BJ (cell line): ENCODE measurements around the gene RAB8B. TPM values are rescaled to one million over a fixed set of nuclear protein-coding genes. Genes with fewer than 3 reads are reported as not detected.

Experiments
- CTCF ChIA-PET: fragments of 350-600 bp; formaldehyde crosslinking; extraction: SDS; loops from one replicate; lab custom pipeline; 2021; ENCODE audit warnings: antibody characterized with exemption, inconsistent platforms; lab: Yijun Ruan, JAX
- POLR2A ChIA-PET: fragments of 300-600 bp; sonication (Branson Sonifier 250); formaldehyde crosslinking; extraction: SDS; loops from one replicate; lab custom pipeline; 2021; ENCODE audit warnings: antibody characterized with exemption; lab: Charles Lee
- DNase-seq: peaks from one replicate; pipeline ENCODE4 v3.0.0-alpha.2; 2011; ENCODE audit warnings: low read depth
- H3K27me3 ChIP-seq: 2 replicates; pipeline ENCODE4 v1.6.0; 2011; ENCODE audit warnings: low read length; ENCODE audit not compliant: control insufficient read depth, insufficient read depth
- H3K36me3 ChIP-seq: 2 replicates; pipeline ENCODE4 v1.5.1; 2011; ENCODE audit warnings: low read length; ENCODE audit not compliant: control insufficient read depth, insufficient read depth
- H3K4me3 ChIP-seq: 2 replicates; pipeline ENCODE4 v1.5.1; 2011; ENCODE audit warnings: low read depth, mild to moderate bottlenecking, control low read depth, low read length
- CTCF ChIP-seq: IDR thresholded peaks from 2 replicates; pipeline ENCODE4 v1.5.1; 2011; ENCODE audit warnings: low read depth, mild to moderate bottlenecking, control low read depth, inconsistent platforms, low read length, moderate library complexity; ENCODE audit not compliant: insufficient read depth
- polyA plus RNA-seq: library from polyadenylated mRNA; depleted of rRNA; stranded (reverse); fragments of >200 nt; gene quantifications from 2 replicates; pipeline ENCODE4 v1.2.3, GENCODE V29; 2011

The RAB8B gene
- polyA plus RNA-seq, 1 experiment, result 16.4 TPM

- TF ChIP-seq CTCF, result no peak
- H3K4me3 ChIP-seq, result no peak overlapping the region
- no peaks in the 10 kb centered on the region for H3K27me3 ChIP-seq
- ChIA-PET CTCF (no interaction called here), POLR2A (no interaction called here)
- no peaks in the 10 kb centered on the region for H3K36me3 ChIP-seq
- DNase-seq, result no peak
Measured at GRCh38 chr15:63252292-63252691, 62.9 kb downstream of the RAB8B start.

- CTCF ChIA-PET, result no interaction called here
- no peak overlapping the region for H3K4me3 ChIP-seq
- no peak for DNase-seq
- no peaks in the 10 kb centered on the region for H3K36me3 ChIP-seq
- no peak for TF ChIP-seq CTCF
- H3K27me3 ChIP-seq, result no peaks in the 10 kb centered on the region
- POLR2A ChIA-PET, result no interaction called here
Measured at GRCh38 chr15:63254991-63255390, 65.6 kb downstream of the RAB8B start.

DNA sequence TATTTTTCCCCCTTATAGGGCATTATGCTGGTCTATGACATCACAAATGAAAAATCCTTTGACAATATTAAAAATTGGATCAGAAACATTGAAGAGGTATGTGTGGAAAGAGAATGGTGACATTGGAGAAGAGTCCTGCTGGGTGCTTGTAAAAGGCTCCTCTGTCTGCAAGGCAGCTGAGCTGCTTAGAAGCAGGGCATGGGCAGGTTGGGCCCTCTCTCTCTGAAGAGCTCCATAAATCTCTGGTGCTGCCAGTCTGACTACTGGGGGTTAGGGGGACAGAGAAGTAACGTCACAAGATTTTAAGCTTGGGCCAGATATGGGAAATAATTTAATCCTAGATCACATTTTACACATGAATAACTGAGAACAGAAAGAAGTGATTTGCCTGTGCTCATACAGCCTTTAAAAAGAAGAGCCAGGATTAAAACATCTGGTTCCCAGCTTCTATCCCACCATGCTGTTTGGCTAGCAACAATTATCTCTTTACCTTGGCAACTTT, 66.1 kb downstream of the RAB8B start:
- no peak for DNase-seq
- Histone ChIP-seq H3K27me3 (no peaks in the 10 kb centered on the region), H3K36me3 (no peaks in the 10 kb centered on the region), H3K4me3 (no peak overlapping the region)
- ChIA-PET CTCF (interaction anchor here (1.0 kb wide), 1 partner anchor 12 kb away, joined by 3 read pairs; no protein-coding TSS in a partner anchor), POLR2A (no interaction called here)
- no peak for TF ChIP-seq CTCF

GRCh38 chr15:63256433-63257274, 67.2 kb downstream of the RAB8B start:
- POLR2A ChIA-PET, result no interaction called here

More at GRCh38 chr15:63256433-63257274, 67.2 kb downstream of the RAB8B start:
- H3K36me3 ChIP-seq, result no peaks in the 10 kb centered on the region
- H3K27me3 ChIP-seq, result no peaks in the 10 kb centered on the region
- no peak for TF ChIP-seq CTCF
- DNase-seq, result no peak
- no peak overlapping the region for H3K4me3 ChIP-seq
- CTCF ChIA-PET, result interaction anchor here (1.0 kb wide), 1 partner anchor 11 kb away, joined by 3 read pairs; no protein-coding TSS in a partner anchor
